ENCODE measurements around the gene TNFRSF25. TPM values are rescaled to one million over a fixed set of nuclear protein-coding genes. Genes with fewer than 3 reads are reported as not detected.
A peak's percentile ranks its signal among the peaks of the same experiment; 100 is the strongest.
"Not testable (repeated sequence)": the region's sequence is repeated elsewhere in the genome, so short reads cannot be mapped to it uniquely, and the experiment has no call there.

The TNFRSF25 gene
- total RNA-seq, 4 donors from 2014 or later: 31.0 to 88.4 (median 61.5) TPM

- TF ChIP-seq CTCF (IDR thresholded peaks at IDR 0.05): no peak
- no peak for TF ChIP-seq POLR2A (IDR thresholded peaks at IDR 0.05)
- Histone ChIP-seq H3K4me3 (peak overlapping the region; percentile 25 to 38 (median 36)), H3K9me3 (no peaks in the 10 kb centered on the region), H3K36me3 (peaks cover 0 to 28% (median 0%) of the 10 kb centered on the region in 3 donors), H3K27ac (peak overlapping the region; percentile 62 to 74 (median 69)), H3K27me3 (no peaks in the 10 kb centered on the region), H3K4me1 (peaks cover 0 to 20% (median 7%) of the 10 kb centered on the region in 4 donors)
- peak in 2 of 3 donors; percentile 55 to 77 for DNase-seq
Measured at GRCh38 chr1:6460301-6461050, 5.5 kb downstream of the TNFRSF25 start.

- DNase-seq: peak in 2 of 3 donors; percentile 28 to 61
Measured at GRCh38 chr1:6459850-6460265, 6.1 kb downstream of the TNFRSF25 start.

GRCh38 chr1:6456800-6457466 is 9.0 kb downstream of the TNFRSF25 start:
- H3K27me3 ChIP-seq: no peaks in the 10 kb centered on the region
- H3K4me3 ChIP-seq: no peak overlapping the region
- TF ChIP-seq CTCF (IDR thresholded peaks at IDR 0.05) (no peak), POLR2A (IDR thresholded peaks at IDR 0.05) (no peak)
- H3K4me1 ChIP-seq: peaks cover 0 to 24% (median 9%) of the 10 kb centered on the region in 4 donors
- DNase-seq: no peak
- H3K36me3 ChIP-seq: peaks cover 0 to 28% (median 0%) of the 10 kb centered on the region in 3 donors
- no peak overlapping the region for H3K27ac ChIP-seq
- H3K9me3 ChIP-seq: peaks cover 0 to 4% (median 0%) of the 10 kb centered on the region in 4 donors

More at GRCh38 chr1:6459850-6460265, 6.1 kb downstream of the TNFRSF25 start:
- Histone ChIP-seq H3K9me3 (peaks cover 0 to 4% (median 0%) of the 10 kb centered on the region in 4 donors), H3K27me3 (no peaks in the 10 kb centered on the region), H3K27ac (peak overlapping the region; percentile 62 to 74 (median 69)), H3K36me3 (peaks cover 0 to 29% (median 0%) of the 10 kb centered on the region in 3 donors), H3K4me1 (peaks cover 0 to 20% (median 9%) of the 10 kb centered on the region in 4 donors), H3K4me3 (peak overlapping the region; percentile 25 to 38 (median 36))
- TF ChIP-seq CTCF (IDR thresholded peaks at IDR 0.05): no peak
- no peak for TF ChIP-seq POLR2A (IDR thresholded peaks at IDR 0.05)

GRCh38 chr1:6455752-6456520 is 10.0 kb downstream of the TNFRSF25 start:
- not testable (repeated sequence) for DNase-seq, H3K27me3 ChIP-seq

GRCh38 chr1:6454856-6455751 is 10.9 kb downstream of the TNFRSF25 start:
- peak overlapping the region in 1 of 4 donors; percentile 29 for H3K4me3 ChIP-seq
- no peak overlapping the region for H3K27ac ChIP-seq
- peaks cover 0 to 4% (median 0%) of the 10 kb centered on the region in 4 donors for H3K9me3 ChIP-seq
- DNase-seq: no peak
- no peaks in the 10 kb centered on the region for H3K27me3 ChIP-seq
- H3K4me1 ChIP-seq: peaks cover 0 to 20% (median 5%) of the 10 kb centered on the region in 4 donors
- peaks cover 0 to 14% (median 0%) of the 10 kb centered on the region in 3 donors for H3K36me3 ChIP-seq
- TF ChIP-seq POLR2A (IDR thresholded peaks at IDR 0.05) (no peak), CTCF (IDR thresholded peaks at IDR 0.05) (no peak)

More at GRCh38 chr1:6455752-6456520, 10.0 kb downstream of the TNFRSF25 start:
- H3K36me3 ChIP-seq: peaks cover 0 to 18% (median 0%) of the 10 kb centered on the region in 3 donors
- not testable (repeated sequence) for H3K4me3 ChIP-seq, H3K9me3 ChIP-seq, H3K27ac ChIP-seq
- peaks cover 0 to 19% (median 8%) of the 10 kb centered on the region in 4 donors for H3K4me1 ChIP-seq

GRCh38 chr1:6453895-6454855 is 11.8 kb downstream of the TNFRSF25 start:
- H3K27ac ChIP-seq, H3K9me3 ChIP-seq, H3K27me3 ChIP-seq, DNase-seq, H3K36me3 ChIP-seq: not testable (repeated sequence)
- Histone ChIP-seq H3K4me3 (peak overlapping the region in 1 of 4 donors; percentile 13), H3K4me1 (peaks cover 0 to 26% (median 5%) of the 10 kb centered on the region in 4 donors)
